Subcutaneous abdominal adipose tissue (tissue), 5 donors: ENCODE results near the gene CTNNA3.
"Not testable (repeated sequence)": the region's sequence is repeated elsewhere in the genome, so short reads cannot be mapped to it uniquely, and the experiment has no call there.

Experiments
- H3K27ac ChIP-seq: one replicate; pipeline ENCODE4 v1.7.0; 2013; ENCODE audit warnings: low read depth, mild to moderate bottlenecking, inconsistent platforms, low read length, moderate library complexity
- H3K27me3 ChIP-seq, 5 donors: one replicate each; pipeline ENCODE4 v1.7.0; 2013; ENCODE audit warnings: low read length in 5 of 5, inconsistent platforms in 1 of 5; ENCODE audit not compliant: control insufficient read depth in 5 of 5, insufficient read depth in 4 of 5
- H3K36me3 ChIP-seq, 5 donors: one replicate each; pipeline ENCODE4 v1.7.0; 2013; ENCODE audit warnings: low read length in 5 of 5; ENCODE audit not compliant: control insufficient read depth in 5 of 5, insufficient read depth in 5 of 5
- H3K4me1 ChIP-seq, 5 donors: one replicate each; pipeline ENCODE4 v1.7.0; 2013; ENCODE audit warnings: low read length in 5 of 5, mild to moderate bottlenecking in 3 of 5, moderate library complexity in 1 of 5; ENCODE audit not compliant: control insufficient read depth in 5 of 5, insufficient read depth in 5 of 5
- H3K4me3 ChIP-seq, 5 donors: one replicate each; pipeline ENCODE4 v1.7.0; 2013; ENCODE audit warnings: low read length in 5 of 5, low read depth in 1 of 5
- H3K9ac ChIP-seq, 5 donors: one replicate each; pipeline ENCODE4 v1.7.0; 2013; ENCODE audit warnings: low read length in 5 of 5, mild to moderate bottlenecking in 4 of 5, moderate library complexity in 3 of 5
- H3K9me3 ChIP-seq, 5 donors: one replicate each; pipeline ENCODE4 v1.7.0; 2013; ENCODE audit warnings: low read length in 5 of 5; ENCODE audit not compliant: control insufficient read depth in 5 of 5
- donor health status: healthy.
- donor health status: healthy.
- donor health status: healthy.
- donor health status: healthy.
- donor health status: healthy.

Gene CTNNA3

GRCh38 chr10:67575532-67575931, 120.5 kb downstream of the CTNNA3 start:
- Histone ChIP-seq H3K9me3 (no peaks in the 10 kb centered on the region), H3K27me3 (no peaks in the 10 kb centered on the region), H3K4me1 (no peaks in the 10 kb centered on the region), H3K4me3 (no peak overlapping the region), H3K36me3 (no peaks in the 10 kb centered on the region), H3K27ac (no peak overlapping the region), H3K9ac (no peak overlapping the region)

- Histone ChIP-seq H3K36me3 (no peaks in the 10 kb centered on the region), H3K27me3 (no peaks in the 10 kb centered on the region), H3K9ac (no peak overlapping the region), H3K4me1 (no peaks in the 10 kb centered on the region), H3K9me3 (no peaks in the 10 kb centered on the region), H3K27ac (no peak overlapping the region), H3K4me3 (no peak overlapping the region)
These were observed 122.5 kb downstream of the CTNNA3 start for GRCh38 chr10:67573484-67573883.

GRCh38 chr10:67571503-67571902, 124.5 kb downstream of the CTNNA3 start:
- H3K36me3 ChIP-seq: no peaks in the 10 kb centered on the region
- H3K9me3 ChIP-seq: no peaks in the 10 kb centered on the region
- no peak overlapping the region for H3K27ac ChIP-seq
- no peak overlapping the region for H3K4me3 ChIP-seq
- no peaks in the 10 kb centered on the region for H3K27me3 ChIP-seq
- H3K9ac ChIP-seq: no peak overlapping the region
- no peaks in the 10 kb centered on the region for H3K4me1 ChIP-seq

GRCh38 chr10:67558311-67558710, 137.7 kb downstream of the CTNNA3 start:
- H3K4me1 ChIP-seq, H3K9me3 ChIP-seq, H3K4me3 ChIP-seq, H3K27ac ChIP-seq, H3K9ac ChIP-seq, H3K27me3 ChIP-seq, H3K36me3 ChIP-seq: not testable (repeated sequence)

GRCh38 chr10:67553254-67553653, 142.7 kb downstream of the CTNNA3 start:
- Histone ChIP-seq H3K36me3 (no peaks in the 10 kb centered on the region), H3K9ac (no peak overlapping the region), H3K4me3 (no peak overlapping the region), H3K27ac (no peak overlapping the region), H3K27me3 (no peaks in the 10 kb centered on the region), H3K4me1 (peaks cover 0 to 7% (median 0%) of the 10 kb centered on the region in 5 donors), H3K9me3 (peaks cover 0 to 3% (median 0%) of the 10 kb centered on the region in 5 donors)

- Histone ChIP-seq H3K9ac (no peak overlapping the region), H3K27ac (no peak overlapping the region), H3K4me1 (peaks cover 0 to 7% (median 0%) of the 10 kb centered on the region in 5 donors), H3K9me3 (peaks cover 0 to 3% (median 0%) of the 10 kb centered on the region in 5 donors), H3K4me3 (no peak overlapping the region), H3K36me3 (no peaks in the 10 kb centered on the region), H3K27me3 (no peaks in the 10 kb centered on the region)
These were observed 145.1 kb downstream of the CTNNA3 start for GRCh38 chr10:67550838-67551402.

GRCh38 chr10:67550046-67550445, 145.9 kb downstream of the CTNNA3 start:
- Histone ChIP-seq H3K27me3 (no peaks in the 10 kb centered on the region), H3K4me1 (peaks cover 0 to 7% (median 0%) of the 10 kb centered on the region in 5 donors), H3K9ac (no peak overlapping the region), H3K4me3 (no peak overlapping the region), H3K36me3 (no peaks in the 10 kb centered on the region), H3K9me3 (peaks cover 0 to 3% (median 0%) of the 10 kb centered on the region in 5 donors), H3K27ac (no peak overlapping the region)

- Histone ChIP-seq H3K9ac (no peak overlapping the region), H3K36me3 (no peaks in the 10 kb centered on the region), H3K4me3 (peak overlapping the region in 3 of 5 donors; percentile 9 to 28 (median 11)), H3K27me3 (peaks cover 0 to under 1% (median 0%) of the 10 kb centered on the region in 5 donors), H3K27ac (no peak overlapping the region), H3K4me1 (peaks cover 0 to 7% (median 0%) of the 10 kb centered on the region in 5 donors), H3K9me3 (peaks cover 0 to 3% (median 0%) of the 10 kb centered on the region in 5 donors)
These were observed 146.6 kb downstream of the CTNNA3 start for GRCh38 chr10:67549390-67549789.

- no peaks in the 10 kb centered on the region for H3K9me3 ChIP-seq
- H3K4me3 ChIP-seq: no peak overlapping the region
- no peaks in the 10 kb centered on the region for H3K4me1 ChIP-seq
- peaks cover 0 to 2% (median 0%) of the 10 kb centered on the region in 5 donors for H3K27me3 ChIP-seq
- H3K9ac ChIP-seq: no peak overlapping the region
- H3K27ac ChIP-seq: no peak overlapping the region
- no peaks in the 10 kb centered on the region for H3K36me3 ChIP-seq
These were observed 154.6 kb downstream of the CTNNA3 start for GRCh38 chr10:67541411-67541810.

- Histone ChIP-seq H3K27ac (no peak overlapping the region), H3K9me3 (no peaks in the 10 kb centered on the region), H3K9ac (no peak overlapping the region), H3K27me3 (peaks cover 0 to 1% (median 0%) of the 10 kb centered on the region in 5 donors), H3K36me3 (no peaks in the 10 kb centered on the region), H3K4me3 (no peak overlapping the region), H3K4me1 (no peaks in the 10 kb centered on the region)
These were observed 156.7 kb downstream of the CTNNA3 start for GRCh38 chr10:67539312-67539711.
